ENCODE data around the gene PRSS22. TPM values are rescaled to one million over a fixed set of nuclear protein-coding genes. Genes with fewer than 3 reads are reported as not detected.
A peak's percentile ranks its signal among the peaks of the same experiment; 100 is the strongest.

Gene PRSS22
- total RNA-seq, 3 donors from 2014 or later: 1.6 to 29.0 (median 1.9) TPM

GRCh38 chr16:2814551-2815298, 43.2 kb downstream of the PRSS22 start:
- Histone ChIP-seq H3K36me3 (ENCODE audit: low read depth) (no peaks in the 10 kb centered on the region), H3K4me3 (no peak overlapping the region), H3K4me1 (ENCODE audit: low read depth) (no peaks in the 10 kb centered on the region), H3K9me3 (no peaks in the 10 kb centered on the region)
- intact Hi-C loops (cut with DNase I, micrococcal nuclease): no loop called here
- TF ChIP-seq CTCF (IDR thresholded peaks at IDR 0.05): no peak
- DNase-seq (peak in 1 of 3 donors; percentile 19), ATAC-seq (peak; percentile 51)

GRCh38 chr16:2813771-2814221, 44.2 kb downstream of the PRSS22 start:
- TF ChIP-seq CTCF (IDR thresholded peaks at IDR 0.05): no peak
- intact Hi-C loops (cut with DNase I, micrococcal nuclease): no loop called here
- peak in 1 of 3 donors; percentile 6 for DNase-seq
- no peaks in the 10 kb centered on the region for H3K36me3 ChIP-seq (ENCODE audit: low read depth)
- H3K9me3 ChIP-seq: no peaks in the 10 kb centered on the region
- no peaks in the 10 kb centered on the region for H3K4me1 ChIP-seq (ENCODE audit: low read depth)
- no peak for ATAC-seq
- H3K4me3 ChIP-seq: no peak overlapping the region

- H3K4me3 ChIP-seq: no peak overlapping the region
- ATAC-seq (peak; percentile 27), DNase-seq (peak in 1 of 3 donors; percentile 16)
- H3K9me3 ChIP-seq: no peaks in the 10 kb centered on the region
- no peaks in the 10 kb centered on the region for H3K4me1 ChIP-seq (ENCODE audit: low read depth)
- intact Hi-C loops (cut with DNase I, micrococcal nuclease): no loop called here
- TF ChIP-seq CTCF (IDR thresholded peaks at IDR 0.05): no peak
- no peaks in the 10 kb centered on the region for H3K36me3 ChIP-seq (ENCODE audit: low read depth)
Measured at GRCh38 chr16:2811703-2812471, 46.1 kb downstream of the PRSS22 start.

GRCh38 chr16:2810651-2811050, 47.3 kb downstream of the PRSS22 start:
- intact Hi-C loops (cut with DNase I, micrococcal nuclease): no loop called here
- peak in 1 of 3 donors; percentile 2 for DNase-seq

More at GRCh38 chr16:2810651-2811050, 47.3 kb downstream of the PRSS22 start:
- Histone ChIP-seq H3K4me3 (no peak overlapping the region), H3K36me3 (ENCODE audit: low read depth) (no peaks in the 10 kb centered on the region), H3K9me3 (no peaks in the 10 kb centered on the region), H3K4me1 (ENCODE audit: low read depth) (no peaks in the 10 kb centered on the region)
- TF ChIP-seq CTCF (IDR thresholded peaks at IDR 0.05): no peak
- ATAC-seq: no peak

Measured in mucosa of descending colon (tissue), 3 donors.